HG03439 (cell line): ENCODE results near the gene S100A8.

Experiments
- ATAC-seq: cut with Tn5 transposase; IDR thresholded peaks from one replicate; pipeline ENCODE4 v1.9.1; 2021; ENCODE audit warnings: mild to moderate bottlenecking, moderate library complexity; ENCODE audit not compliant: unreplicated experiment

Gene S100A8

GRCh38 chr1:153364156-153364555, 26.7 kb downstream of the S100A8 start:
- ATAC-seq: no peak

- ATAC-seq: no peak
These were observed 27.2 kb downstream of the S100A8 start for GRCh38 chr1:153363641-153364040.

- no peak for ATAC-seq
These were observed 28.6 kb downstream of the S100A8 start for GRCh38 chr1:153362187-153362775.

GRCh38 chr1:153361480-153362109, 29.3 kb downstream of the S100A8 start:
- no peak for ATAC-seq

GRCh38 chr1:153360592-153361479, 30.0 kb downstream of the S100A8 start:
- no peak for ATAC-seq

GRCh38 chr1:153360190-153360589, 30.7 kb downstream of the S100A8 start:
- no peak for ATAC-seq

GRCh38 chr1:153359241-153359640, 31.6 kb downstream of the S100A8 start:
- ATAC-seq: no peak

GRCh38 chr1:153358691-153358975, 32.2 kb downstream of the S100A8 start:
- ATAC-seq: no peak

- no peak for ATAC-seq
These were observed 32.8 kb downstream of the S100A8 start, which contains the start of gene S100A9 for GRCh38 chr1:153357853-153358690. Gene S100A9, plus strand, starts transcription at chr1:153357854. Its CDS starts 430 bp downstream, at chr1:153358284.

GRCh38 chr1:153357076-153357852, 33.6 kb downstream of the S100A8 start:
- ATAC-seq: no peak

- no peak for ATAC-seq
These were observed 34.3 kb downstream of the S100A8 start for GRCh38 chr1:153356392-153357075.

GRCh38 chr1:153355445-153356071, 35.3 kb downstream of the S100A8 start:
- no peak for ATAC-seq

GRCh38 chr1:153354515-153355193, 36.2 kb downstream of the S100A8 start:
- ATAC-seq: no peak

- ATAC-seq: no peak
These were observed 37.5 kb downstream of the S100A8 start for GRCh38 chr1:153353226-153353947.

- no peak for ATAC-seq
These were observed 38.4 kb downstream of the S100A8 start for GRCh38 chr1:153352523-153352922.

- ATAC-seq: no peak
These were observed 40.4 kb downstream of the S100A8 start for GRCh38 chr1:153350321-153350957.
